ENCODE results near the gene FBXO5.

FBXO5 gene, protein sequence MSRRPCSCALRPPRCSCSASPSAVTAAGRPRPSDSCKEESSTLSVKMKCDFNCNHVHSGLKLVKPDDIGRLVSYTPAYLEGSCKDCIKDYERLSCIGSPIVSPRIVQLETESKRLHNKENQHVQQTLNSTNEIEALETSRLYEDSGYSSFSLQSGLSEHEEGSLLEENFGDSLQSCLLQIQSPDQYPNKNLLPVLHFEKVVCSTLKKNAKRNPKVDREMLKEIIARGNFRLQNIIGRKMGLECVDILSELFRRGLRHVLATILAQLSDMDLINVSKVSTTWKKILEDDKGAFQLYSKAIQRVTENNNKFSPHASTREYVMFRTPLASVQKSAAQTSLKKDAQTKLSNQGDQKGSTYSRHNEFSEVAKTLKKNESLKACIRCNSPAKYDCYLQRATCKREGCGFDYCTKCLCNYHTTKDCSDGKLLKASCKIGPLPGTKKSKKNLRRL

DNA sequence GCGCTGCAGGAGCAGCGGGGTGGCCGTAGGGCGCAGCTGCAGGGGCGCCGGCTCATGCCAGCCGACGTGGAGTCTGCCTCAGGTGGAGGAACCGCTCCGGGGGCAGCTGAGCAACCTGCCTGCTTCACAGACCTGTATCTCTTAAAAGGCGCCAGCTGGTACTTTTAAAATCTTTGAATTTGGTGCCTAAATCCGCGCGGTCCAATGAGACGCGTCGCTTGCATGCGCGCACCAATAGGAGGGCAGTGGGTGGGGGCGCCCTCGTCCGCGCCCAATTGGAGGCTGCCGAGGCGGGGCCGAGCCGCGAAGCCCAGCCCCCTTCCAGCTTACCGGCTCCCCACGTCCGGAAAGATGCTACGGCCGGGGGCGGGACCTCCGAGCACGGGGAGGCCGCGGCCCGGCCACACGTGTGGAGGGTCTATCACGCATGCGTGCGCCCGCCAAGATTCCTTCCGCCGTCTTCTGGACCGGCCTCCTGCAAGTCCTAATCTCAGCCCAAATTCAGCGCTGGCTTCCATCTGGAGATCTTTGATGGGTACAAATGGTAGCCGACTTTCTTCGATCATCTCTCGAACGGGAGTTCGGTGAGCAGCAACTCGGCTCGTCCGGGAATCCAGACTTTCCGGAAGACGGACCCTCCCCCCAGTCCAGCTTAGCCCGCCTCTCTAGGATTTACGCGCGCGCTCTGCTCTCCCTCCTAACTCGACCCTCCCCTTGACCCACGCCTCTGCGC lies at the start of gene FBXO5:
Gene FBXO5 (minus strand): TSS at position 138 of the 733 bp plus-strand sequence. CDS start 82 bp downstream, at position 56.
- peak within 1 kb of the TSS; percentile 97 for H3K4me3 ChIP-seq
- H3K4me1 ChIP-seq: peaks cover 56% of the 10 kb centered on the region

DNA sequence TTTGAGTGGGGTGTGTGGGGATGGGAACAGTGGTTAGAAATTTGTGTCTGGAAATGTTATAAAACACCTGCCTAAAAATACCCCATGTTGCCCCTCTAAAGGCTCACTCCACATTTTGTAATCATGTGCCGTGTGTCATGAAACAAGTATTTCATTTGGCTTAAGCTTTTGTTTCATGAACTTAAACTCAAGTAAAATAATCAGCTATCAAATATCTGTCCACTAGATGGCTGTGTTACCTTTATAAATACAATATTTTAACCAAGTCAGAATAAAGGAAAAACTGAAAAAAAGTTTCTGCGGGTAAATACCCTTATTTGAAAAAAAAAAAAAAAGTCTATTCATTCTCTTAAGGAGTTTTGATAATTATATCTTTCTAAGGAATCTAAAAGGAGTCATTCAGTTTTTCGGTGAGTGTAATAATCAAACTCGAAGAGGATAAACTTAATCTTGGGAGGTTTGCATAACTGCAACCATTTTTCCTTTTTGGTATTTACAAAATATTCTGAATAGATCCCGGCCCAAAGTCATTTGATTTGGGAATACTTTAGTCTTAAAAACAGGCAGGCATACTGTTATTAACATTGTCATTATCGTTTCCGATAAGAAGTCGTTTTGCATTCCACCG lies 49.5 kb upstream of the FBXO5 start:
- no peaks in the 10 kb centered on the region for H3K27me3 ChIP-seq
- H3K4me2 ChIP-seq: no peak overlapping the region
- H3K4me1 ChIP-seq: no peaks in the 10 kb centered on the region
- no peaks in the 10 kb centered on the region for H4K20me1 ChIP-seq
- TF ChIP-seq Cebpa-rat (IDR thresholded peaks at IDR 0.05): no peak
- no peaks in the 10 kb centered on the region for H3K36me3 ChIP-seq
- H3K4me3 ChIP-seq: no peak overlapping the region
- H3K9me3 ChIP-seq: no peaks in the 10 kb centered on the region
- H3K27ac ChIP-seq: no peak overlapping the region
- no peak overlapping the region for H3K9ac ChIP-seq

More for the DNA sequence above, at the start of gene FBXO5:
- H3K9ac ChIP-seq: peak within 1 kb of the TSS; percentile 83
- peak within 1 kb of the TSS; percentile 90 for H3K27ac ChIP-seq
- H3K36me3 ChIP-seq: peaks cover 26% of the 10 kb centered on the region; the same call in 1 of the 2 replicates
- peaks cover 47% of the 10 kb centered on the region for H4K20me1 ChIP-seq
- no peak for TF ChIP-seq Cebpa-rat (IDR thresholded peaks at IDR 0.05)
- H3K4me2 ChIP-seq: peak within 1 kb of the TSS; percentile 88
- no peaks in the 10 kb centered on the region for H3K27me3 ChIP-seq
- no peaks in the 10 kb centered on the region for H3K9me3 ChIP-seq

DNA sequence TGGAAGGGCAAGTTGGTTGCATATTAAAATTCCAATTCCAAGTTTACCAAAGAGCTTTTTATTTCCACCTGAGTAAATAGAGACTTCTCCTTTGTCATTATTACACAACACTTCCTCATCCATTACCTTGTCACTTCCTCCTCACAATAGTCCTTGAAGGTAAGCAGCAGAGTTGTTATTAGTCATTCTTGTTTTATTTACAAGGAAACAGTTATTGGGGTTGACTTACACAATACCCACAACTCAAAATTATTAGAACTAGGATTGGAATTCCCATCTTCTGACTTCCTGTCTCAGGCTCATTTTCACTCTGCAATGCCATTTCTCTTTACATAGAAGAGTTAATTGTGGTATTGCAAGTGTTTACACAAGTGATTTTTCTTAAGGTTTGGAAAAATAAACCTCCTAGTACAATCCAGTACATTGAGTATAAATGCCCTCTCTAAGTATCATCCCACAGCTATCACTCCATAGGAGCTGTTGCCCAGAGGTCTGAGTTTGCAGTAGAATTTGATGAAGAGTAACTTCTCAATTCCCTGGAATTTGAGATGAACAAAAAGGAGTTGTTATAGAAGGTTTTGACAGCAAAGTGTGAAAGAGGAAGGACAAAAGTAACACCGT lies 48.6 kb upstream of the FBXO5 start:
- H3K9ac ChIP-seq: no peak overlapping the region
- no peaks in the 10 kb centered on the region for H3K36me3 ChIP-seq
- no peak overlapping the region for H3K4me2 ChIP-seq
- TF ChIP-seq Cebpa-rat (IDR thresholded peaks at IDR 0.05): no peak
- no peaks in the 10 kb centered on the region for H3K27me3 ChIP-seq
- no peaks in the 10 kb centered on the region for H4K20me1 ChIP-seq
- H3K9me3 ChIP-seq: no peaks in the 10 kb centered on the region
- no peak overlapping the region for H3K4me3 ChIP-seq
- no peaks in the 10 kb centered on the region for H3K4me1 ChIP-seq
- no peak overlapping the region for H3K27ac ChIP-seq

DNA sequence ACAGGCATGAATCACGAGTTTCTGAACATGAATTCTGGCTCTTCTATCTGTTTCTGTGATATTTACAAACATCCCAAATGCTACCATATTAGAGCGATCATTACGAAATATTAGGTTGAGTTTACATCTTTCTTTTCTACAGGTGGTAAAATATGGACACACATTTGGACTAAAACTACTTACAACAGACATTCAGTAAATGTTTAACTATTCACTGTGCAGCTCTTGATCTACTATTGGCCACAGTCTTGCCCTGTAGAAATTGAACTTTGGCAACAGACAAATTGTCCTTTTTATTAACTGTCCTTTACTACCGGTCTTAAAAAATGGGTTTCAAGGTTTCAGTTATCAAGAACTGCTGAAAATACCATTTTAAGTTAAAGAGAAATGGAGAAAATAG lies 46.1 kb upstream of the FBXO5 start:
- no peak overlapping the region for H3K4me2 ChIP-seq
- no peak overlapping the region for H3K27ac ChIP-seq
- H3K36me3 ChIP-seq: no peaks in the 10 kb centered on the region
- no peak overlapping the region for H3K9ac ChIP-seq
- no peaks in the 10 kb centered on the region for H3K27me3 ChIP-seq
- no peaks in the 10 kb centered on the region for H3K9me3 ChIP-seq
- no peaks in the 10 kb centered on the region for H4K20me1 ChIP-seq
- no peak for TF ChIP-seq Cebpa-rat (IDR thresholded peaks at IDR 0.05)
- H3K4me1 ChIP-seq: no peaks in the 10 kb centered on the region
- H3K4me3 ChIP-seq: no peak overlapping the region

DNA sequence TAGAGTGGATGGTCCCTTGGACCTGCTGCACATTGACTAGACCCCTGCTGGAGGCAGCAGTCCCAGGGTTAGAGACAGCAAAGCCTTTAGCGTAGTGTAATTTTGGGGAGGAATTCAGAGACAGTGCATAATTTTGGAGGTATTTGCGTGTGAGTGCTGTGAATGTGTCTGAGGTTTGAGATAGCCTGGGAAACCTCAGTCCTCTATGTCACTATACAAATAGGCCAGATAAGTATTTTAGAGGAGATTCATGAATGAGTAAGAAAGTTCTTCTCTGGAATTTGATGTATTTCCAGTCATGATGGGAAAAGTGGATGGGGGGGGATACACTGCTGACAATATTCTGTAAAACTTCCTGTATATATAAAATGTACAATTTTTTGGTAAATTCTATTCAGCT lies 45.4 kb upstream of the FBXO5 start:
- H3K27me3 ChIP-seq: no peaks in the 10 kb centered on the region
- H3K27ac ChIP-seq: no peak overlapping the region
- no peaks in the 10 kb centered on the region for H3K9me3 ChIP-seq
- H3K4me2 ChIP-seq: no peak overlapping the region
- no peak for TF ChIP-seq Cebpa-rat (IDR thresholded peaks at IDR 0.05)
- H4K20me1 ChIP-seq: no peaks in the 10 kb centered on the region
- no peaks in the 10 kb centered on the region for H3K36me3 ChIP-seq
- H3K4me3 ChIP-seq: no peak overlapping the region
- H3K9ac ChIP-seq: no peak overlapping the region
- H3K4me1 ChIP-seq: no peaks in the 10 kb centered on the region

DNA sequence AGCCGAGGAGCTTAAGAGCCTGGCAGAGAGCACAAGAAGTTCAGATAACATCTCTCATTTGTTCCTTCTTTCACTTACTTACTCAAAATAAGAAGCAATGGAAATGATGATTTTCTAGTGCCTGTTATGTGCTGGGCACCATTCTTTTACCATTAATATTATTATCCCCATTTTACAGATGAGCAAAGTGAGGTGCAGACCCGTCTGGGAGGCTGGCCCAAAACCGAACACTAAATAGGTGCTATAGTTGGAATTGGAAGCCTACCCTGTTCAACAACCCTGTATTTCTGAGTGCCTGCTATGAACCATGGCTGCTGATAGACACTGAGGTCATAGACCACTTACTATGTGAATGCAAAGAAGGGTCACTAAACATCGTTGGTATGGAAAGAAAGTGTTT lies 44.6 kb upstream of the FBXO5 start:
- H3K36me3 ChIP-seq: no peaks in the 10 kb centered on the region
- H3K27ac ChIP-seq: no peak overlapping the region
- H3K4me2 ChIP-seq: no peak overlapping the region
- no peak for TF ChIP-seq Cebpa-rat (IDR thresholded peaks at IDR 0.05)
- H4K20me1 ChIP-seq: no peaks in the 10 kb centered on the region
- no peak overlapping the region for H3K9ac ChIP-seq
- H3K9me3 ChIP-seq: no peaks in the 10 kb centered on the region
- H3K4me3 ChIP-seq: no peak overlapping the region
- no peaks in the 10 kb centered on the region for H3K4me1 ChIP-seq
- H3K27me3 ChIP-seq: no peaks in the 10 kb centered on the region

DNA sequence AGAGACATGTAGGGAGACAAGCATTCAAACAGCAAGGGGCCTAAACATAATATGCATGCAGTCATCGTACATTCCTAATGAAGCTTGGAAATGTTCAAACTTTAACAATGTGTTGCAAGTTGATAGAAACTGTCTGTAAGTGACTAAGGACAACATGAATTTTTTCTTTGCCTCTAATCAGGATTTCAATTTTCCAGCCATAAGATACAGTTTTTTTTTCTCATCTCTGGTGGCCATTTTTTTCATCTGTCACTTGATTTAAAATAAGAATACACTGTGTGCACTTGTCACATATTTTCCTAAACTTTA lies 41.8 kb upstream of the FBXO5 start:
- no peak for TF ChIP-seq Cebpa-rat (IDR thresholded peaks at IDR 0.05)
- H3K9ac ChIP-seq: no peak overlapping the region
- no peak overlapping the region for H3K4me3 ChIP-seq
- H3K4me1 ChIP-seq: no peaks in the 10 kb centered on the region
- no peaks in the 10 kb centered on the region for H3K9me3 ChIP-seq
- H3K27ac ChIP-seq: no peak overlapping the region
- no peak overlapping the region for H3K4me2 ChIP-seq
- no peaks in the 10 kb centered on the region for H4K20me1 ChIP-seq
- H3K27me3 ChIP-seq: no peaks in the 10 kb centered on the region
- no peaks in the 10 kb centered on the region for H3K36me3 ChIP-seq

DNA sequence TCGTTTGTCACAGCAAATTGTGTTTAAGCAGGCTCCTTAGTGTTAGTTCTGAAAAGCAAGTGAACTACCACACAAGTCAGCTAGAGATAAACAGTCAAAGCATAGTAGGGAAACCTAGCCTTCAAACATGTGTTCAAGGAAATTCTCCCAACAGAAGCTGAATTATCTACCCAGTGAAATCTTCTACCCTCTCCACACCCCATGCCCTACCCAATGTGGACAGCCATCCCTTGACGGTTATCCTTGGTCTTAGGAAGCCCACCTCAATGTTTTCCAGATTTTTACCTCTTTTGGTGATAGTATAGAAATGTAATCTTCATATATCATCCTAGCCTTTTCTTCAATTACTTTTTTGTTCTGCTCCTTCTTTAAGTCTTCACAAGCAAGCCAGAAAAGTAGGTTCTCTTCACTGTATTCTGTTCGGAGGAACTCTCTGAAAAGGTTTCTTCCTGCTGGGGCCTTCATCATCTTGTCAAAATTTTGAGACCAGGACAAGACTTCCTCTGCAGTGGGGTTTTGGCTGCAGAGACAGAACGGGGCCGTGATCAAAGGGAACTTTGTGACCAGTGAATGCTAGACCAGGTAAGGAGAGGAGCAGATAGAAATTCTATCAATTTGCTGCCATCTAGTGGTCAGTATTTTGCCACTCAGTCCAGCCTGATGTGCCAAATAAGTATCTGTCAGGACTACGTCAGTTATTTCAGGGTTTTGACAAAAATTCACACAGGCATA lies 41.3 kb upstream of the FBXO5 start:
- no peaks in the 10 kb centered on the region for H3K4me1 ChIP-seq
- no peaks in the 10 kb centered on the region for H3K27me3 ChIP-seq
- TF ChIP-seq Cebpa-rat (IDR thresholded peaks at IDR 0.05): no peak
- H3K27ac ChIP-seq: no peak overlapping the region
- no peaks in the 10 kb centered on the region for H3K9me3 ChIP-seq
- H3K4me3 ChIP-seq: no peak overlapping the region
- H3K9ac ChIP-seq: no peak overlapping the region
- H3K4me2 ChIP-seq: no peak overlapping the region
- H3K36me3 ChIP-seq: no peaks in the 10 kb centered on the region
- H4K20me1 ChIP-seq: no peaks in the 10 kb centered on the region

DNA sequence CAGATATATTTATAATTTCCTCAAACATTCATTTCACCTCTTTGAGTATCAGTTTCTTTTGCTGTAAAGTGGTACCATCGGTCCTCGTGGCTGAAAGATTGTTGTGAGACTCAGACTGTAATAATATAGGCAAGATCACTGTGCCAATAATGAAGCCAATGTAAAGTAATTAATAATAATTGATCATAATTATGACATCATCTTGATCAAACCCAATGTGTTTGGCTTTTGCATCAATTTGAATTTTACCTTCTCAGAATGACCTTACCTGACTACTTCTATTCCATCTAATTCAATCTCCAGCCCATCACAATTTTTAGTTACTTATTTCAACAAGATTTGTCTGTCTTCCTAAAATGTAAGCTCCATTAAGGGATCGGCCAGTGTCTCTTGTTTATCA lies 35.5 kb upstream of the FBXO5 start:
- no peak overlapping the region for H3K27ac ChIP-seq
- no peak overlapping the region for H3K4me2 ChIP-seq
- no peaks in the 10 kb centered on the region for H3K4me1 ChIP-seq
- H3K36me3 ChIP-seq: no peaks in the 10 kb centered on the region
- H3K27me3 ChIP-seq: no peaks in the 10 kb centered on the region
- no peak overlapping the region for H3K9ac ChIP-seq
- no peaks in the 10 kb centered on the region for H3K9me3 ChIP-seq
- no peaks in the 10 kb centered on the region for H4K20me1 ChIP-seq
- H3K4me3 ChIP-seq: no peak overlapping the region
- TF ChIP-seq Cebpa-rat (IDR thresholded peaks at IDR 0.05): no peak
